HepG2 (cell line): ENCODE data around the gene TRIM10. TPM values are rescaled to one million over a fixed set of nuclear protein-coding genes. Genes with fewer than 3 reads are reported as not detected.
A peak's percentile ranks its signal among the peaks of the same experiment; 100 is the strongest.

Experiments
- ATAC-seq: fragments of 200-7000 bp; cut with Tn5 transposase; 3 replicates; pipeline ENCODE4 v1.9.1; 2020; ENCODE audit warnings: mild to moderate bottlenecking, moderate library complexity
- BruUV-seq: library from RNA; stranded (reverse); fragments of 400-500 nt; replicated peaks from 2 replicates; lab custom pipeline; 2021; lab: Mats Ljungman, UMichigan
- CTCF ChIA-PET: fragments of 300-600 bp; formaldehyde crosslinking; extraction: SDS; loops from one replicate; lab custom pipeline; 2021; ENCODE audit warnings: low total read pairs, inconsistent platforms, low intra/inter-chr PET ratio; lab: Yijun Ruan, JAX
- POLR2A ChIA-PET: fragments of 350-600 bp; sonication (Branson Sonifier 250); formaldehyde crosslinking; loops from one replicate; lab custom pipeline; 2020; ENCODE audit warnings: antibody characterized with exemption, inconsistent platforms; lab: Yijun Ruan, JAX
- DNase-seq: peaks from one replicate; pipeline ENCODE4 v3.0.0-alpha.2; 2015; ENCODE audit warnings: low spot score
- FAIRE-seq: peaks from 3 replicates; lab custom pipeline; 2011; peaks lifted over from hg19 to GRCh38; lab: Jason Lieb, UNC
- H2AFZ ChIP-seq: one replicate; pipeline ENCODE4 v1.6.1; 2011; ENCODE audit warnings: low read length, inconsistent platforms
- H3K27ac ChIP-seq: fragments of 300-600 bp; 3 replicates; pipeline ENCODE4 v1.8.0; 2011; ENCODE audit warnings: mixed run types, mild to moderate bottlenecking, mixed read lengths, low read length, inconsistent platforms; ENCODE audit not compliant: insufficient read depth; ENCODE audit errors: extremely low read length
- H3K27me3 ChIP-seq, 2 experiments: fragments of 200-600 bp in 1 of 2; 2 replicates in 1 of 2; 3 replicates in 1 of 2; pipeline versions ENCODE4 v1.6.0 to v1.8.0; 2011; ENCODE audit warnings: low read length in 2 of 2, mild to moderate bottlenecking in 2 of 2, moderate library complexity in 2 of 2, inconsistent platforms in 1 of 2; ENCODE audit not compliant: insufficient read depth in 2 of 2, control insufficient read depth in 1 of 2
- H3K36me3 ChIP-seq, 2 experiments: fragments of 200-600 bp in 1 of 2; replicated peaks in 1 of 2; 2 replicates in 1 of 2; 3 replicates in 1 of 2; pipeline versions ENCODE4 v1.5.1 to v1.8.0; 2011; ENCODE audit warnings: low read length in 2 of 2, inconsistent platforms in 1 of 2; ENCODE audit not compliant: insufficient read depth in 2 of 2, control insufficient read depth in 1 of 2
- H3K4me1 ChIP-seq: 2 replicates; pipeline ENCODE4 v1.5.1; 2012; ENCODE audit warnings: low read length, inconsistent platforms; ENCODE audit not compliant: insufficient read depth
- H3K4me2 ChIP-seq: 2 replicates; pipeline ENCODE4 v1.6.0; 2011; ENCODE audit warnings: low read depth, low read length, inconsistent platforms
- H3K4me3 ChIP-seq, 3 experiments: fragments of 200-600 bp in 1 of 3; sonication (generic), shearing (Covaris generic) in 1 of 3; replicated peaks in 1 of 3; 2 replicates each; pipeline ENCODE4 v1.5.1; 2011 to 2016; ENCODE audit warnings: low read length in 3 of 3, inconsistent platforms in 2 of 3, low read depth in 2 of 3, mild to moderate bottlenecking in 2 of 3, control low read depth in 1 of 3, mixed read lengths in 1 of 3; ENCODE audit not compliant: insufficient read depth in 1 of 3
- H3K79me2 ChIP-seq: one replicate; pipeline ENCODE4 v1.6.1; 2011; ENCODE audit warnings: low read length, inconsistent platforms; ENCODE audit not compliant: insufficient read depth
- H3K9ac ChIP-seq: 2 replicates; pipeline ENCODE4 v1.6.0; 2011; ENCODE audit warnings: mild to moderate bottlenecking, low read depth, low read length, inconsistent platforms; ENCODE audit not compliant: insufficient read depth
- H3K9me3 ChIP-seq: 2 replicates; pipeline ENCODE4 v1.5.1; 2012; ENCODE audit warnings: mild to moderate bottlenecking, low read length
- H4K20me1 ChIP-seq: 2 replicates; pipeline ENCODE4 v1.6.0; 2011; ENCODE audit warnings: inconsistent platforms, mild to moderate bottlenecking, low read length, moderate library complexity; ENCODE audit not compliant: insufficient read depth
- DNMT1 ChIP-seq: sonication (generic); formaldehyde crosslinking; IDR thresholded peaks from 2 replicates; pipeline ENCODE4 v1.5.1; 2020; ENCODE audit warnings: mild to moderate bottlenecking, missing genetic modification reagents
- GABPB1 ChIP-seq: IDR thresholded peaks from 2 replicates; pipeline ENCODE4 v1.6.1; 2016; ENCODE audit warnings: mild to moderate bottlenecking, missing genetic modification reagents, moderate library complexity, missing compliant biosample characterization
- GLI4 ChIP-seq: sonication (generic); formaldehyde crosslinking; IDR thresholded peaks from 2 replicates; pipeline ENCODE4 v1.5.1; 2020; ENCODE audit warnings: missing genetic modification reagents, mild to moderate bottlenecking, moderate library complexity, borderline replicate concordance
- GZF1 ChIP-seq: sonication (generic); formaldehyde crosslinking; IDR thresholded peaks from 2 replicates; pipeline ENCODE4 v1.5.1; 2020; ENCODE audit warnings: mild to moderate bottlenecking, missing genetic modification reagents
- HOXA3 ChIP-seq: sonication (generic); formaldehyde crosslinking; IDR thresholded peaks from 2 replicates; pipeline ENCODE4 v1.5.0; 2020; ENCODE audit warnings: missing genetic modification reagents
- MYNN ChIP-seq: sonication (generic); formaldehyde crosslinking; IDR thresholded peaks from 2 replicates; pipeline ENCODE4 v1.4.0; 2020; ENCODE audit warnings: mild to moderate bottlenecking, low read depth, missing genetic modification reagents
- NFATC3 ChIP-seq: sonication (generic); formaldehyde crosslinking; IDR thresholded peaks from 2 replicates; pipeline ENCODE4 v1.5.1; 2020; ENCODE audit warnings: mild to moderate bottlenecking, missing genetic modification reagents
- PAF1 ChIP-seq: IDR thresholded peaks from 2 replicates; pipeline ENCODE4 v1.6.1; 2016; ENCODE audit warnings: missing genetic modification reagents, missing compliant biosample characterization
- RAD51 ChIP-seq: fragments of 450-650 bp; IDR thresholded peaks from 2 replicates; pipeline ENCODE4 v1.6.1; 2016; ENCODE audit warnings: borderline replicate concordance
- RORA ChIP-seq: sonication (generic); formaldehyde crosslinking; IDR thresholded peaks from 2 replicates; pipeline ENCODE4 v1.5.0; 2020; ENCODE audit warnings: mild to moderate bottlenecking, missing genetic modification reagents, moderate library complexity
- SMAD9 ChIP-seq: sonication (generic); formaldehyde crosslinking; IDR thresholded peaks from 2 replicates; pipeline ENCODE4 v1.5.1; 2020; ENCODE audit warnings: mild to moderate bottlenecking, missing genetic modification reagents
- TEAD3 ChIP-seq: optimal IDR thresholded peaks from 2 replicates; pipeline ENCODE3; 2016; ENCODE audit warnings: borderline replicate concordance
- THYN1 ChIP-seq: sonication (generic); formaldehyde crosslinking; IDR thresholded peaks from 2 replicates; pipeline ENCODE4 v1.8.1; 2023; ENCODE audit warnings: low read depth, mild to moderate bottlenecking, moderate library complexity, missing genetic modification reagents, borderline replicate concordance
- ZBTB1 ChIP-seq: sonication (generic); formaldehyde crosslinking; IDR thresholded peaks from 2 replicates; pipeline ENCODE4 v1.4.0; 2020; ENCODE audit warnings: missing genetic modification reagents, borderline replicate concordance
- ZBTB21 ChIP-seq: sonication (generic); formaldehyde crosslinking; IDR thresholded peaks from 2 replicates; pipeline ENCODE4 v1.4.0; 2020; ENCODE audit warnings: missing genetic modification reagents
- ZBTB7A ChIP-seq: sonication (generic); formaldehyde crosslinking; IDR thresholded peaks from 2 replicates; pipeline ENCODE4 v1.8.0; 2022; ENCODE audit warnings: mild to moderate bottlenecking, missing genetic modification reagents
- ZNF160 ChIP-seq: sonication (generic); formaldehyde crosslinking; IDR thresholded peaks from 2 replicates; pipeline ENCODE4 v1.8.0; 2022; ENCODE audit warnings: mild to moderate bottlenecking, inconsistent platforms, missing genetic modification reagents
- ZNF605 ChIP-seq: sonication (generic); formaldehyde crosslinking; IDR thresholded peaks from 2 replicates; pipeline ENCODE4 v1.8.0; 2022; ENCODE audit warnings: mild to moderate bottlenecking, missing genetic modification reagents
- WGBS: methylation state at CpG from one replicate; pipeline ENCODE4 v1.1.6; 2017; ENCODE audit warnings: low lambda C conversion rate; 5-methylcytosine and 5-hydroxymethylcytosine counted together
- in situ Hi-C: cut with HindIII; loops from 2 replicates; pipeline ENCODE4 v1.10.0; 2017; ENCODE audit warnings: low pct_unique_long_range_greater_than_20kb; ENCODE audit not compliant: extremely low pct_ligation_motif_present
- intact Hi-C: fragments of 100-400 bp; cut with micrococcal nuclease; formaldehyde crosslinking; loops from one replicate; pipeline ENCODE4 v1.10.0; 2022; ENCODE audit not compliant: unreplicated experiment
- polyA plus RNA-seq, 8 experiments: library from polyadenylated mRNA; depleted of rRNA in 3 of 8; stranded (reverse) in 7 of 8; unstranded in 1 of 8; fragments of >200 nt; fragmentation: Illumina TruSeq in 4 of 8; extraction: Trizol in 4 of 8; gene quantifications; 2 replicates each; pipeline versions ENCODE4 v1.2.1 to v1.2.3, GENCODE V29; 2011 to 2016; ENCODE audit warnings: low read depth in 4 of 8, missing spikeins in 1 of 8, mixed read lengths in 1 of 8; ENCODE audit not compliant: insufficient read depth in 1 of 8
- total RNA-seq, 5 experiments: library from RNA; depleted of rRNA; stranded (reverse); fragments of >200 nt; fragmentation: Illumina TruSeq; extraction: Trizol; gene quantifications; 2 replicates each; pipeline ENCODE4 v1.2.3, GENCODE V29; 2016; ENCODE audit warnings: low read depth in 1 of 5
- TF ChIP-seq, protein P1 (sequence below): sonication (generic); formaldehyde crosslinking; IDR thresholded peaks from 2 replicates; pipeline ENCODE4 v1.5.1; 2020; ENCODE audit warnings: missing genetic modification reagents, mild to moderate bottlenecking, borderline replicate concordance
- TF ChIP-seq, protein P2 (sequence below): sonication (generic); formaldehyde crosslinking; IDR thresholded peaks from 2 replicates; pipeline ENCODE4 v1.8.0; 2022; ENCODE audit warnings: mild to moderate bottlenecking, missing genetic modification reagents; ENCODE audit not compliant: insufficient replicate concordance

Gene TRIM10
- total and polyA plus RNA-seq, 2 of the 13 experiments (the other 11 are each of a cell fraction or from before 2014, with no cell fraction given): 4.1 to 6.8 TPM

- TF ChIP-seq, protein P1, sequence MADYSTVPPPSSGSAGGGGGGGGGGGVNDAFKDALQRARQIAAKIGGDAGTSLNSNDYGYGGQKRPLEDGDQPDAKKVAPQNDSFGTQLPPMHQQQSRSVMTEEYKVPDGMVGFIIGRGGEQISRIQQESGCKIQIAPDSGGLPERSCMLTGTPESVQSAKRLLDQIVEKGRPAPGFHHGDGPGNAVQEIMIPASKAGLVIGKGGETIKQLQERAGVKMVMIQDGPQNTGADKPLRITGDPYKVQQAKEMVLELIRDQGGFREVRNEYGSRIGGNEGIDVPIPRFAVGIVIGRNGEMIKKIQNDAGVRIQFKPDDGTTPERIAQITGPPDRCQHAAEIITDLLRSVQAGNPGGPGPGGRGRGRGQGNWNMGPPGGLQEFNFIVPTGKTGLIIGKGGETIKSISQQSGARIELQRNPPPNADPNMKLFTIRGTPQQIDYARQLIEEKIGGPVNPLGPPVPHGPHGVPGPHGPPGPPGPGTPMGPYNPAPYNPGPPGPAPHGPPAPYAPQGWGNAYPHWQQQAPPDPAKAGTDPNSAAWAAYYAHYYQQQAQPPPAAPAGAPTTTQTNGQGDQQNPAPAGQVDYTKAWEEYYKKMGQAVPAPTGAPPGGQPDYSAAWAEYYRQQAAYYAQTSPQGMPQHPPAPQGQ: no peak
- TF ChIP-seq PAF1 (CRISPR knock-in tag) (no peak), DNMT1 (CRISPR knock-in tag) (no peak), ZBTB1 (CRISPR knock-in tag) (no peak)
Observed at GRCh38 chr6:30144811-30145210, 16.2 kb downstream of the TRIM10 start (continued).

DNA sequence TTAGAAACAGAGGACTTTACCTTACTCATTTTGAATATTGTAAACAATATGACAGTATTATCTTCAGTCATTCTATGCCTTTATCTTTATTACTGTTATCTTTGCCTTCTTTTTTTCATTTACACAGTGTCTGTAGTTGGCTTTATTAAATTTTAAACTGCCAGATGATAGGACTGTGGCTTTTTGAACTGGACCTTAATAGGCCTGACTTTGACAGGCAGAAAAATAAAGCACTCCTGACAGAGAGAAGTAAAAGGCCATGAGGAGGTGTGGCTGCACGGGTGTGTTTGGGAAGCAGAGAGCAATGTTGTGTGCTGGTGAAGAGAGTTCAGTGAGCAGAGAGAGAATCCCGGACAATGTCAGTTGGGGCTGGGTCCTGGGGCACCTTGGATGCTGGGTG, 17.2 kb downstream of the TRIM10 start:
- ATAC-seq (peak; percentile 60; the same call in 2 of the 3 replicates), DNase-seq (no peak), FAIRE-seq (no peak)
- Histone ChIP-seq H3K4me2 (peak overlapping the region; percentile 67), H3K27ac (no peak overlapping the region), H3K36me3 (no peaks in the 10 kb centered on the region), H3K27me3 (no peaks in the 10 kb centered on the region; a peak in 1 of 5 replicates), H3K9ac (no peak overlapping the region), H3K4me1 (peaks cover 31% of the 10 kb centered on the region), H4K20me1 (no peaks in the 10 kb centered on the region), H3K4me3 (no peak overlapping the region), H3K9me3 (no peaks in the 10 kb centered on the region), H2AFZ (peak overlapping the region; percentile 79), H3K79me2 (no peaks in the 10 kb centered on the region)
- BruUV-seq: no TSS peak
- ChIA-PET POLR2A (interaction anchor here (1.9 kb wide), 1 partner anchor 20 kb away, joined by 4 read pairs; no protein-coding TSS in a partner anchor), CTCF (no interaction called here)
- TF ChIP-seq, protein P2, sequence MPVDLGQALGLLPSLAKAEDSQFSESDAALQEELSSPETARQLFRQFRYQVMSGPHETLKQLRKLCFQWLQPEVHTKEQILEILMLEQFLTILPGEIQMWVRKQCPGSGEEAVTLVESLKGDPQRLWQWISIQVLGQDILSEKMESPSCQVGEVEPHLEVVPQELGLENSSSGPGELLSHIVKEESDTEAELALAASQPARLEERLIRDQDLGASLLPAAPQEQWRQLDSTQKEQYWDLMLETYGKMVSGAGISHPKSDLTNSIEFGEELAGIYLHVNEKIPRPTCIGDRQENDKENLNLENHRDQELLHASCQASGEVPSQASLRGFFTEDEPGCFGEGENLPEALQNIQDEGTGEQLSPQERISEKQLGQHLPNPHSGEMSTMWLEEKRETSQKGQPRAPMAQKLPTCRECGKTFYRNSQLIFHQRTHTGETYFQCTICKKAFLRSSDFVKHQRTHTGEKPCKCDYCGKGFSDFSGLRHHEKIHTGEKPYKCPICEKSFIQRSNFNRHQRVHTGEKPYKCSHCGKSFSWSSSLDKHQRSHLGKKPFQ: no peak
- no peak for TF ChIP-seq ZNF160 (CRISPR knock-in tag)
- no peak for TF ChIP-seq NFATC3 (CRISPR knock-in tag)
- no peak for TF ChIP-seq RORA (CRISPR knock-in tag)
- no peak for TF ChIP-seq GLI4 (CRISPR knock-in tag)
- no peak for TF ChIP-seq HOXA3 (CRISPR knock-in tag)
- no peak for TF ChIP-seq GABPB1
- no peak for TF ChIP-seq SMAD9 (CRISPR knock-in tag)
- TF ChIP-seq RAD51: no peak
- TF ChIP-seq ZNF605 (CRISPR knock-in tag): no peak
- TF ChIP-seq TEAD3 (CRISPR knock-in tag): no peak
- TF ChIP-seq GZF1 (CRISPR knock-in tag): no peak
- no peak for TF ChIP-seq ZBTB7A (CRISPR knock-in tag)
- TF ChIP-seq THYN1 (CRISPR knock-in tag): no peak
- TF ChIP-seq ZBTB21 (CRISPR knock-in tag): no peak
- no peak for TF ChIP-seq MYNN
- intact Hi-C loops (no loop called here), in situ Hi-C loops (no loop called here)
- WGBS: 3% methylated on average over 2 of the region's 2 CpGs
